Measurements from ENCODE around the gene CDX1. TPM values are rescaled to one million over a fixed set of nuclear protein-coding genes. Genes with fewer than 3 reads are reported as not detected.
A peak's percentile ranks its signal among the peaks of the same experiment; 100 is the strongest.

CDX1 gene
- total RNA-seq, 1 experiment from 2014 or later = 0.29 TPM

DNA sequence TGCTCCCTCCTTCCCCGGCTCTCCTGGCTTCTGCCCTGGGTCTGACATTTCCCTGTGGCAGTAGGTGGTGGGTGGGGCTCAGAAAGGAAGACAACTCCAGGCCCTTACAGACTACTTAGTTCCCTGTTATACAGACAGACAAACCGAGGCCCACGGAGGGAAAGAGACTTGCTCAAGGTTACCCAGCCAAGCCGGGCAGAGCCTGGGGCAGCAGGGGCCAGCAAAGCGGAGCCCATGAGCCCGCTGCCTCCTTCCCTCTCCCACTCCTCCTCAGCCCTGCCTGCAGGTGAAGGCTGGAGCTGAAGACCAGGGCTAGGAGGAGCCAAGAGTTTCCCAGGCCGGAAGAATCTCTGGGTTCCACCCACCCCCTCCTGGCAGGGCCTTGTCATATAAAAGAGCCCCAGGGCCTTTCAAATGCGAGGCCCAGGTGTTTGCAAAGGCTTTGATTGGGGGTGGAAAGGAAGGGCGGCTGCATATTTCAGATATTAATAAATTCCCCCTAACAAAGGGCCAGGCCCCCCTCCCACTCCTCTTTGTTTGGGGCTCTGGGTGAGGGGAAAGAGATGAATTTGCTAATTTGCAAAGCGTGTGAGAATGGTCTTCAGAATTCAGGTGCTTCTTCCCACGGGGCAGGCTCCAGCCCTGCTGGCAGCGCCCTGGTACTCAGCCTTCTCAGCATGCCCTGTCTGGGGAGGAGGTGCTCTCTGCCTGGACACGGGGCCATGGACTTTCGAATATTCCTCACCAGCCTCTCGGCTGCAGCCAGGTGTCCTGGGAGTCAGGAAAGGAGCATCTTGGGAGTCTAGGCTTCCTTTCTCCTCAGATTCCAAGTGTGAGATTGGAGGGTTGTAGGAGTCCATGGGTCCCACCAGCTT, 44.8 kb downstream of the CDX1 start:
- peaks cover 20% of the 10 kb centered on the region for H3K4me1 ChIP-seq
- BruUV-seq (replicated peaks) = no TSS peak
- H3K36me3 Mint-ChIP-seq (ENCODE audit: insufficient read depth, unreplicated experiment) = peaks cover 6% of the 10 kb centered on the region
- no peaks in the 10 kb centered on the region for H3K9me3 ChIP-seq
- H3K9me3 Mint-ChIP-seq (ENCODE audit: unreplicated experiment) = no peaks in the 10 kb centered on the region
- peak overlapping the region; percentile 76 for H3K27ac Mint-ChIP-seq (ENCODE audit: unreplicated experiment)
- no peaks in the 10 kb centered on the region for H3K27me3 ChIP-seq (replicated peaks; ENCODE audit: control insufficient read depth, insufficient read depth, low read length)
- peak; percentile 60 to 69 for DNase-seq
- POLR2A ChIA-PET = no interaction called here
- H3K4me3 ChIP-seq (ENCODE audit: low read depth, low read length) = no peak overlapping the region
- CTCF ChIA-PET = interaction anchor here (0.5 to 1.2 kb wide), 4 partner anchors 36 to 146 kb away, joined by 3 to 4 read pairs (median 4); no protein-coding TSS in a partner anchor
- intact Hi-C loops (cut with micrococcal nuclease; ENCODE audit: unreplicated experiment) = loop anchor here (1.0 to 10.0 kb wide), 3 partner anchors 51 to 377 kb away; no protein-coding TSS in a partner anchor
- H3K4me1 Mint-ChIP-seq (ENCODE audit: low read depth, unreplicated experiment) = peaks cover 29% of the 10 kb centered on the region
- H3K4me3 Mint-ChIP-seq (ENCODE audit: unreplicated experiment) = no peak overlapping the region
- H3K36me3 ChIP-seq (ENCODE audit: control insufficient read depth, insufficient read depth, low read length) = no peaks in the 10 kb centered on the region
- H3K27me3 Mint-ChIP-seq (ENCODE audit: insufficient read depth, unreplicated experiment) = no peaks in the 10 kb centered on the region
- TF ChIP-seq, protein P1, sequence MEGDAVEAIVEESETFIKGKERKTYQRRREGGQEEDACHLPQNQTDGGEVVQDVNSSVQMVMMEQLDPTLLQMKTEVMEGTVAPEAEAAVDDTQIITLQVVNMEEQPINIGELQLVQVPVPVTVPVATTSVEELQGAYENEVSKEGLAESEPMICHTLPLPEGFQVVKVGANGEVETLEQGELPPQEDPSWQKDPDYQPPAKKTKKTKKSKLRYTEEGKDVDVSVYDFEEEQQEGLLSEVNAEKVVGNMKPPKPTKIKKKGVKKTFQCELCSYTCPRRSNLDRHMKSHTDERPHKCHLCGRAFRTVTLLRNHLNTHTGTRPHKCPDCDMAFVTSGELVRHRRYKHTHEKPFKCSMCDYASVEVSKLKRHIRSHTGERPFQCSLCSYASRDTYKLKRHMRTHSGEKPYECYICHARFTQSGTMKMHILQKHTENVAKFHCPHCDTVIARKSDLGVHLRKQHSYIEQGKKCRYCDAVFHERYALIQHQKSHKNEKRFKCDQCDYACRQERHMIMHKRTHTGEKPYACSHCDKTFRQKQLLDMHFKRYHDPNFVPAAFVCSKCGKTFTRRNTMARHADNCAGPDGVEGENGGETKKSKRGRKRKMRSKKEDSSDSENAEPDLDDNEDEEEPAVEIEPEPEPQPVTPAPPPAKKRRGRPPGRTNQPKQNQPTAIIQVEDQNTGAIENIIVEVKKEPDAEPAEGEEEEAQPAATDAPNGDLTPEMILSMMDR (IDR thresholded peaks at IDR 0.05; ENCODE audit: insufficient read depth in 1 of 2, low read depth in 1 of 2, low read length in 1 of 2, severe bottlenecking in 1 of 2, unreplicated experiment in 1 of 2) = peak in 1 of 2 experiments; percentile 35

DNA sequence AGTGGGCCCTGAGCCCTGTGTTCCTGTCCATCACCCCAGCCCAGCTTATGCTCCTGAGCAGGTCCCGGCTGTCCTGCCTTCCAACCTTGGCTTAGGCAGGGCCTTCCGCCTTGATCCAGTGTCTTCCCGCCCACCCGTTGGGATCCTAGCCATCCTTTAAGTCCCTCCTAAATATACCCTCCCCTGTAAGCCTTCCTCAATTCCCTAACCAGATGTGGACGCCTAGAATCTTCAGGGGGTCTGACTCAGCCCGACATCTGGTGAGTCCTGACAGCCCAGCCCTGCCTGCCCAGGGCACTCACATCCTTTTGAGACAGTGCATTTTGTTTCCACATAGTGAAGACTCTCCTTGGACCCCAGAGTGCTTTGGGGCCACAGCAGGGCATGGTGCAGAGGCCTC, 47.0 kb downstream of the CDX1 start:
- Histone ChIP-seq H3K4me1 (peaks cover 31% of the 10 kb centered on the region), H3K27me3 (replicated peaks; ENCODE audit: control insufficient read depth, insufficient read depth, low read length) (no peaks in the 10 kb centered on the region), H3K36me3 (ENCODE audit: control insufficient read depth, insufficient read depth, low read length) (no peaks in the 10 kb centered on the region), H3K9me3 (no peaks in the 10 kb centered on the region), H3K4me3 (ENCODE audit: low read depth, low read length) (no peak overlapping the region)
- no peak for DNase-seq
- POLR2A ChIA-PET = no interaction called here
- no TSS peak for BruUV-seq (replicated peaks)
- TF ChIP-seq, protein P1 (IDR thresholded peaks at IDR 0.05; ENCODE audit: insufficient read depth in 1 of 2, low read depth in 1 of 2, low read length in 1 of 2, severe bottlenecking in 1 of 2, unreplicated experiment in 1 of 2) = no peak
- no peaks in the 10 kb centered on the region for H3K27me3 Mint-ChIP-seq (ENCODE audit: insufficient read depth, unreplicated experiment)
- no peak overlapping the region for H3K4me3 Mint-ChIP-seq (ENCODE audit: unreplicated experiment)
- H3K4me1 Mint-ChIP-seq (ENCODE audit: low read depth, unreplicated experiment) = peaks cover 42% of the 10 kb centered on the region
- intact Hi-C loops (cut with micrococcal nuclease; ENCODE audit: unreplicated experiment) = loop anchor here (10.0 kb wide), 1 partner anchor 379 kb away; no protein-coding TSS in a partner anchor
- H3K9me3 Mint-ChIP-seq (ENCODE audit: unreplicated experiment) = no peaks in the 10 kb centered on the region
- CTCF ChIA-PET = no interaction called here
- peaks cover 6% of the 10 kb centered on the region for H3K36me3 Mint-ChIP-seq (ENCODE audit: insufficient read depth, unreplicated experiment)
- no peak overlapping the region for H3K27ac Mint-ChIP-seq (ENCODE audit: unreplicated experiment)

DNA sequence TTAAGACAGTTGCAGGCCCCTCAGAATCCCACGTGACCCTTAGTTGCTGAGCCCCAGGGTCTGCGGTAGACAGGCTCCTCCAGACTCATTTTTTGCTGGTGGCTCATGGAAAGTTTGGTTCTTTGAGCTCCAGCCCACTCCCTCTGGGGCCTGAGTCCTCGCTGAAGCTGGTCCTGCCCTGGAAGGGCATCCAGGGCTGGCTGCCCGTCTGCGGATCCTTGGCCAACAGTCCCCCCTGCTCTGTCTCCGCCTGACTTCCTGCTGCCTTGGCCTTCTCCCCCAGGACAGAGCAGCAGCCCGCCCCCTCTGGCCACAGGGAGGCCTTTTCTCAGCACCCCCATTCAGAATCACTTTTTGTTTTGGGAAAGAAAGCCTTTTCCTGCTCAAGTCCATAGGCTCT, 47.7 kb downstream of the CDX1 start:
- Histone ChIP-seq H3K36me3 (ENCODE audit: control insufficient read depth, insufficient read depth, low read length) (no peaks in the 10 kb centered on the region), H3K4me1 (peaks cover 31% of the 10 kb centered on the region), H3K4me3 (ENCODE audit: low read depth, low read length) (no peak overlapping the region), H3K27me3 (replicated peaks; ENCODE audit: control insufficient read depth, insufficient read depth, low read length) (no peaks in the 10 kb centered on the region), H3K9me3 (no peaks in the 10 kb centered on the region)
- Mint-ChIP-seq H3K27ac (ENCODE audit: unreplicated experiment) (no peak overlapping the region), H3K36me3 (ENCODE audit: insufficient read depth, unreplicated experiment) (peaks cover 6% of the 10 kb centered on the region), H3K9me3 (ENCODE audit: unreplicated experiment) (no peaks in the 10 kb centered on the region), H3K27me3 (ENCODE audit: insufficient read depth, unreplicated experiment) (no peaks in the 10 kb centered on the region), H3K4me1 (ENCODE audit: low read depth, unreplicated experiment) (peaks cover 42% of the 10 kb centered on the region), H3K4me3 (ENCODE audit: unreplicated experiment) (no peak overlapping the region)
- no TSS peak for BruUV-seq (replicated peaks)
- DNase-seq = no peak
- CTCF ChIA-PET = interaction anchor here (1.2 kb wide), 2 partner anchors 41 to 78 kb away, joined by 3 to 4 read pairs; no protein-coding TSS in a partner anchor
- TF ChIP-seq, protein P1 (IDR thresholded peaks at IDR 0.05; ENCODE audit: insufficient read depth in 1 of 2, low read depth in 1 of 2, low read length in 1 of 2, severe bottlenecking in 1 of 2, unreplicated experiment in 1 of 2) = no peak
- POLR2A ChIA-PET = no interaction called here
- intact Hi-C loops (cut with micrococcal nuclease; ENCODE audit: unreplicated experiment) = loop anchor here (10.0 kb wide), 1 partner anchor 379 kb away; no protein-coding TSS in a partner anchor

Data from Caco-2 (cell line).